Caco-2 (cell line): ENCODE measurements around the gene DPYSL5. TPM values are rescaled to one million over a fixed set of nuclear protein-coding genes. Genes with fewer than 3 reads are reported as not detected.

Experiments
- BruUV-seq: library from RNA; stranded (reverse); fragments of 400-500 nt; replicated peaks from 2 replicates; lab custom pipeline; 2021; lab: Mats Ljungman, UMichigan
- CTCF ChIA-PET: fragments of 300-600 bp; sonication (Branson Sonifier 250); formaldehyde crosslinking; loops from one replicate; lab custom pipeline; 2022; ENCODE audit warnings: antibody characterized with exemption; lab: Charles Lee
- POLR2A ChIA-PET: fragments of 300-600 bp; sonication (Branson Sonifier 250); formaldehyde crosslinking; loops from one replicate; lab custom pipeline; 2022; ENCODE audit warnings: antibody characterized with exemption; lab: Charles Lee
- DNase-seq, 2 experiments: peaks; one replicate each; pipeline versions ENCODE4 v3.0.0 to v3.0.0-alpha.2; 2020 to 2022
- H3K27me3 ChIP-seq: replicated peaks from 2 replicates; pipeline ENCODE4 v1.6.0; 2011; ENCODE audit warnings: low read length; ENCODE audit not compliant: control insufficient read depth, insufficient read depth
- H3K36me3 ChIP-seq: 2 replicates; pipeline ENCODE4 v1.5.1; 2011; ENCODE audit warnings: low read length; ENCODE audit not compliant: control insufficient read depth, insufficient read depth
- H3K4me1 ChIP-seq: fragments of 250-450 bp; sonication (Bioruptor Pico); 2 replicates; pipeline ENCODE4 v1.5.1; 2020; ENCODE audit warnings: mild to moderate bottlenecking
- H3K4me3 ChIP-seq: 2 replicates; pipeline ENCODE4 v1.5.1; 2011; ENCODE audit warnings: low read depth, mild to moderate bottlenecking, control low read depth, low read length
- H3K9me3 ChIP-seq: fragments of 250-450 bp; sonication (Bioruptor Pico); 2 replicates; pipeline ENCODE4 v1.5.1; 2020; ENCODE audit warnings: mild to moderate bottlenecking, moderate library complexity
- H3K27ac Mint-ChIP-seq: one replicate; pipeline ENCODE4 v1.8.0; 2022; ENCODE audit warnings: mixed read lengths; ENCODE audit not compliant: unreplicated experiment
- H3K27me3 Mint-ChIP-seq: one replicate; pipeline ENCODE4 v1.8.0; 2022; ENCODE audit warnings: mixed read lengths; ENCODE audit not compliant: insufficient read depth, unreplicated experiment
- H3K36me3 Mint-ChIP-seq: one replicate; pipeline ENCODE4 v1.8.0; 2022; ENCODE audit warnings: mild to moderate bottlenecking, mixed read lengths; ENCODE audit not compliant: insufficient read depth, unreplicated experiment
- H3K4me1 Mint-ChIP-seq: one replicate; pipeline ENCODE4 v1.8.0; 2022; ENCODE audit warnings: low read depth, mixed read lengths; ENCODE audit not compliant: unreplicated experiment
- H3K4me3 Mint-ChIP-seq: one replicate; pipeline ENCODE4 v1.8.0; 2022; ENCODE audit warnings: mild to moderate bottlenecking, moderate library complexity, mixed read lengths; ENCODE audit not compliant: unreplicated experiment
- H3K9me3 Mint-ChIP-seq: one replicate; pipeline ENCODE4 v1.8.0; 2022; ENCODE audit warnings: mixed read lengths; ENCODE audit not compliant: unreplicated experiment
- CTCF ChIP-seq, 2 experiments: fragments of 200-600 bp in 1 of 2; IDR thresholded peaks; 1 replicate in 1 of 2; 2 replicates in 1 of 2; pipeline versions ENCODE4 v1.5.1 to v1.8.0; 2011 to 2022; ENCODE audit warnings: antibody characterized with exemption in 1 of 2, control low read depth in 1 of 2, inconsistent platforms in 1 of 2, low read depth in 1 of 2, low read length in 1 of 2, mild to moderate bottlenecking in 1 of 2, moderate library complexity in 1 of 2; ENCODE audit not compliant: insufficient read depth in 1 of 2, severe bottlenecking in 1 of 2, unreplicated experiment in 1 of 2
- intact Hi-C: fragments of 100-400 bp; cut with micrococcal nuclease; formaldehyde crosslinking; loops from one replicate; pipeline ENCODE4 v1.10.0; 2022; ENCODE audit not compliant: unreplicated experiment
- total RNA-seq: library from RNA; stranded (reverse); gene quantifications from 2 replicates; pipeline ENCODE4 v1.2.3, GENCODE V29; 2022

Gene DPYSL5
- total RNA-seq, 1 experiment from 2014 or later, result 2.4 TPM

DNA sequence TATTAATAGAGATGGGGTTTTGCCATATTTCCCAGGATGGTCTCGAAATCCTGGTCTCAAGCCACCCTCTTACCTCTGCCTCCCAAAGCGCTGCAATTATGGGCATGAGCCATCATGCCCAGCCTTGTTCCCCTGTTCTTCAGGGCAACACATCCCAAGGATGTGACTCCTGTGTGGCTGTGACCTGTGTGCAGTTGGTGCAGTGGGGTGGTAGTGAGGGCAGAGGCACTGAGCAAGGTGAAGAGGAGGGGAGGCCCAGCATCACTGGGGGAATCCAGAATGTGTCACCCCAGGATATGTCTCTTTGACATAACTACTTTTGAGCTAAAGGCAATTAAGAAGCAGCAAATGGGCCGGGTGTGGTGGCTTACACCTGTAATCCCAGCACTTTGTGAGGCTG lies 38.7 kb upstream of the DPYSL5 start:
- intact Hi-C loops, result no loop called here
- Mint-ChIP-seq H3K4me1 (no peaks in the 10 kb centered on the region), H3K9me3 (no peaks in the 10 kb centered on the region), H3K36me3 (no peaks in the 10 kb centered on the region), H3K27ac (no peak overlapping the region), H3K4me3 (no peak overlapping the region), H3K27me3 (peaks cover 3% of the 10 kb centered on the region)
- BruUV-seq, result no TSS peak
- Histone ChIP-seq H3K27me3 (no peaks in the 10 kb centered on the region), H3K4me1 (no peaks in the 10 kb centered on the region), H3K9me3 (no peaks in the 10 kb centered on the region), H3K4me3 (no peak overlapping the region), H3K36me3 (no peaks in the 10 kb centered on the region)
- no peak for DNase-seq
- no peak for TF ChIP-seq CTCF (IDR thresholded peaks at IDR 0.05; ENCODE audit: insufficient read depth in 1 of 2, low read depth in 1 of 2, low read length in 1 of 2, severe bottlenecking in 1 of 2, unreplicated experiment in 1 of 2)
- POLR2A ChIA-PET, result no interaction called here
- CTCF ChIA-PET, result no interaction called here

GRCh38 chr2:26809876-26810577 lies 37.9 kb upstream of the DPYSL5 start:
- BruUV-seq, result no TSS peak
- Mint-ChIP-seq H3K27me3 (peaks cover 3% of the 10 kb centered on the region), H3K36me3 (no peaks in the 10 kb centered on the region), H3K4me1 (no peaks in the 10 kb centered on the region), H3K9me3 (no peaks in the 10 kb centered on the region), H3K4me3 (no peak overlapping the region), H3K27ac (no peak overlapping the region)
- CTCF ChIA-PET, result no interaction called here
- H3K27me3 ChIP-seq, result no peaks in the 10 kb centered on the region
- POLR2A ChIA-PET, result no interaction called here
- no peaks in the 10 kb centered on the region for H3K9me3 ChIP-seq
- intact Hi-C loops, result no loop called here
- H3K36me3 ChIP-seq, result no peaks in the 10 kb centered on the region
- no peak overlapping the region for H3K4me3 ChIP-seq
- no peaks in the 10 kb centered on the region for H3K4me1 ChIP-seq
- no peak for DNase-seq
- no peak for TF ChIP-seq CTCF (IDR thresholded peaks at IDR 0.05; ENCODE audit: insufficient read depth in 1 of 2, low read depth in 1 of 2, low read length in 1 of 2, severe bottlenecking in 1 of 2, unreplicated experiment in 1 of 2)

DNA sequence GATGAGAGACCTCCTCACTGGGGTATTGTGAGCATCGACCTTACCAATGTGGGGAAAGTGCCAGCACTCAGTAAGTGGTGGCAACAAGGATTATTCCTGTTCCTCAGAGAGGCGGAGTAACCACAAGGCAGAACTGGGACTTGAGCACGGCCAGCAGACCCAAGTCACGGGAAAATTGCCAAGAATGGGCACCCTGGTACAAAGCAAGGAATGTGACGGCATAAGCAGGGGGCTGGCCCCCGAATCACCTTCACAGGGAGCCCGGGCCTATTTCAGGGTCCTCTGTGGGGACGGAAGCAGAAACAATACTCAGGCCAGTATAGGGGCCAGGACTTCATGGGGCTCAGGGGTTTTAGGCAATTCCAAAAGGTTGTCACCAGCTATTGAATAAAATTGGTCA lies 36.7 kb upstream of the DPYSL5 start:
- intact Hi-C loops, result no loop called here
- CTCF ChIA-PET, result no interaction called here
- no peak overlapping the region for H3K27ac Mint-ChIP-seq

More for the DNA sequence above, 36.7 kb upstream of the DPYSL5 start:
- no peaks in the 10 kb centered on the region for H3K4me1 Mint-ChIP-seq
- Histone ChIP-seq H3K9me3 (no peaks in the 10 kb centered on the region), H3K36me3 (no peaks in the 10 kb centered on the region), H3K4me3 (no peak overlapping the region), H3K4me1 (no peaks in the 10 kb centered on the region), H3K27me3 (no peaks in the 10 kb centered on the region)
- no TSS peak for BruUV-seq
- DNase-seq, result no peak
- POLR2A ChIA-PET, result no interaction called here
- H3K9me3 Mint-ChIP-seq, result no peaks in the 10 kb centered on the region
- TF ChIP-seq CTCF (IDR thresholded peaks at IDR 0.05; ENCODE audit: insufficient read depth in 1 of 2, low read depth in 1 of 2, low read length in 1 of 2, severe bottlenecking in 1 of 2, unreplicated experiment in 1 of 2), result no peak
- peaks cover 5% of the 10 kb centered on the region for H3K27me3 Mint-ChIP-seq
- H3K4me3 Mint-ChIP-seq, result no peak overlapping the region
- H3K36me3 Mint-ChIP-seq, result no peaks in the 10 kb centered on the region
